WTC11 (cell line): ENCODE data around the gene RFX4. TPM values are rescaled to one million over a fixed set of nuclear protein-coding genes. Genes with fewer than 3 reads are reported as not detected.

Experiments
- ATAC-seq: fragments of 200-7000 bp; cut with Tn5 transposase; 2 replicates; pipeline ENCODE4 v1.10.0; 2021; ENCODE audit warnings: mild to moderate bottlenecking, moderate library complexity
- CTCF ChIA-PET: fragments of 300-600 bp; sonication (Branson Sonifier 250); formaldehyde crosslinking; loops from one replicate; lab custom pipeline; 2021; ENCODE audit warnings: antibody characterized with exemption; lab: Charles Lee
- POLR2A ChIA-PET: fragments of 350-600 bp; sonication (Branson Sonifier 250); formaldehyde crosslinking; loops from one replicate; lab custom pipeline; 2021; ENCODE audit warnings: antibody characterized with exemption; lab: Charles Lee
- DNase-seq: peaks from one replicate; pipeline ENCODE4 v3.0.0; 2021; ENCODE audit warnings: low spot score
- H3K27ac Mint-ChIP-seq: 2 replicates; pipeline ENCODE4 v1.8.0; 2021; ENCODE audit warnings: mixed read lengths
- H3K27me3 Mint-ChIP-seq: 2 replicates; pipeline ENCODE4 v1.8.0; 2021; ENCODE audit warnings: low read depth, mild to moderate bottlenecking, moderate library complexity, mixed read lengths
- H3K36me3 Mint-ChIP-seq: 2 replicates; pipeline ENCODE4 v1.8.0; 2021; ENCODE audit warnings: mixed read lengths
- H3K4me1 Mint-ChIP-seq: 2 replicates; pipeline ENCODE4 v1.8.0; 2022; ENCODE audit warnings: mixed read lengths
- H3K4me3 Mint-ChIP-seq: 2 replicates; pipeline ENCODE4 v1.8.0; 2021; ENCODE audit warnings: mild to moderate bottlenecking, moderate library complexity, mixed read lengths
- H3K9me3 Mint-ChIP-seq: 2 replicates; pipeline ENCODE4 v1.8.0; 2021; ENCODE audit warnings: mixed read lengths
- GRHL2 ChIP-seq: fragments of 250-450 bp; sonication (Bioruptor Pico); IDR thresholded peaks from 2 replicates; pipeline ENCODE4 v1.8.0; 2022; ENCODE audit warnings: mild to moderate bottlenecking, moderate library complexity; ENCODE audit not compliant: insufficient replicate concordance, severe bottlenecking
- MXD4 ChIP-seq: fragments of 250-450 bp; sonication (Bioruptor Pico); IDR thresholded peaks from 2 replicates; pipeline ENCODE4 v1.8.0; 2021; ENCODE audit warnings: mild to moderate bottlenecking, moderate library complexity, borderline replicate concordance
- NFE2L1 ChIP-seq: sonication (generic); formaldehyde crosslinking; IDR thresholded peaks from 2 replicates; pipeline ENCODE4 v1.8.1; 2023; ENCODE audit warnings: missing genetic modification reagents
- OVOL2 ChIP-seq: fragments of 250-450 bp; sonication (Bioruptor Pico); IDR thresholded peaks from 2 replicates; pipeline ENCODE4 v1.9.0; 2021; ENCODE audit warnings: mild to moderate bottlenecking, borderline replicate concordance
- SMAD4 ChIP-seq: sonication (generic); formaldehyde crosslinking; IDR thresholded peaks from 2 replicates; pipeline ENCODE4 v1.8.0; 2022; ENCODE audit warnings: mild to moderate bottlenecking, missing genetic modification reagents
- SP1 ChIP-seq: sonication (generic); formaldehyde crosslinking; conservative IDR thresholded peaks from 2 replicates; pipeline ENCODE4 v1.8.1; 2022; ENCODE audit warnings: missing genetic modification reagents
- TEAD1 ChIP-seq: sonication (generic); formaldehyde crosslinking; IDR thresholded peaks from 2 replicates; pipeline ENCODE4 v1.8.0; 2022; ENCODE audit warnings: mild to moderate bottlenecking, missing genetic modification reagents
- ZNF219 ChIP-seq: sonication (generic); formaldehyde crosslinking; IDR thresholded peaks from 2 replicates; pipeline ENCODE4 v1.8.0; 2023; ENCODE audit warnings: missing genetic modification reagents, mild to moderate bottlenecking, borderline replicate concordance
- total RNA-seq: library from RNA; stranded (reverse); gene quantifications from 3 replicates; pipeline ENCODE4 v1.2.3, GENCODE V29; 2021
- TF ChIP-seq, protein P1 (sequence below): fragments of 250-450 bp; sonication (Bioruptor Pico); IDR thresholded peaks from 2 replicates; pipeline ENCODE4 v1.9.0; 2021; ENCODE audit warnings: moderate library complexity, mild to moderate bottlenecking, inconsistent platforms, borderline replicate concordance
- TF ChIP-seq, protein P2 (sequence below): sonication (generic); formaldehyde crosslinking; conservative IDR thresholded peaks from 2 replicates; pipeline ENCODE4 v1.8.1; 2022; ENCODE audit warnings: mild to moderate bottlenecking, missing genetic modification reagents
- TF ChIP-seq, protein P3 (sequence below): sonication (generic); formaldehyde crosslinking; IDR thresholded peaks from 2 replicates; pipeline ENCODE4 v1.8.1; 2022; ENCODE audit warnings: missing genetic modification reagents, borderline replicate concordance
- TF ChIP-seq, protein P4 (sequence below): sonication (generic); formaldehyde crosslinking; IDR thresholded peaks from 2 replicates; pipeline ENCODE4 v1.8.0; 2023; ENCODE audit warnings: mild to moderate bottlenecking, missing genetic modification reagents
- TF ChIP-seq, protein P5 (sequence below): fragments of 250-450 bp; sonication (Bioruptor Pico); IDR thresholded peaks from 2 replicates; pipeline ENCODE4 v1.9.0; 2021; ENCODE audit warnings: mild to moderate bottlenecking
- TF ChIP-seq, protein P6 (sequence below): fragments of 250-450 bp; sonication (Bioruptor Pico); IDR thresholded peaks from 2 replicates; pipeline ENCODE4 v1.9.0; 2021; ENCODE audit warnings: mild to moderate bottlenecking, borderline replicate concordance

The RFX4 gene
- total RNA-seq, 1 experiment from 2014 or later = 0.26 TPM

DNA sequence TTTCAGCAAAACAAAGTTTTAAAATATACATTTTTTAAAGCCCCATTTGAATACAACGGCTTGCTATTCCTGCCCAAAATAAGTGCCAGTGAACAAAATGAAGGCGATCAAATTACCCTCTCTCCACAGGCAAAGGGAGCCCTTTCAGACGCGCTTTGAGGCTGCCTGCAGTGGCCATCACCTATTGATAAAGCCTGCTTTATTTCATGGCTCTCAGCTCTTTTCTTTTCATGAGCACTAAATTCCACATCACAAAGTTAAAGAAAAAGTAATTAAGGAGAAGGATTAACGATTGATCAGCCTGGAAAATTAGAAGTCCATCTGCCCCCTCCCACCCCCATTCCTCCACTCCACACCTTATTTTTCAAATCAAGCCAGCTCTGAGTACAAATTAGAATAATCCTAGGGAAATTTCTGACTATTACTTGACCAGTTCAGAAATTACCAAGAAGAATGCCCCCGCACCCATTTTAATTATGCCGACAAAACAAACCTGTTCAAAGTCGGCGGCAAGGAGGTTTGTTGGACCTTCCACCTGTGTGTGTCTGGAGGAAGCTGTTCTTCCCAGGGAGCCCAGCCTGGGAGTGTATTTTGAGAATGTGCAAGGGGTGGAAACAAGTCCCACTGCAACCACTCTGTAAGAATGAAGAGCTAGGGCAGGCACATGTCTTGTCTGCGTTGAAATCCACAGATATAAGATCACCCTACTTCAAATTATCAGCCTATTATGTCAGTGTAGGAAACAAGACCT lies 127.5 kb downstream of the RFX4 start (continued):
- TF ChIP-seq, protein P1, sequence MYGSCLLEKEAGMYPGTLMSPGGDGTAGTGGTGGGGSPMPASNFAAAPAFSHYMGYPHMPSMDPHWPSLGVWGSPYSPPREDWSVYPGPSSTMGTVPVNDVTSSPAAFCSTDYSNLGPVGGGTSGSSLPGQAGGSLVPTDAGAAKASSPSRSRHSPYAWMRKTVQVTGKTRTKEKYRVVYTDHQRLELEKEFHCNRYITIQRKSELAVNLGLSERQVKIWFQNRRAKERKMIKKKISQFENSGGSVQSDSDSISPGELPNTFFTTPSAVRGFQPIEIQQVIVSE (CRISPR knock-in tag) = no peak
- TF ChIP-seq SMAD4 = no peak

DNA sequence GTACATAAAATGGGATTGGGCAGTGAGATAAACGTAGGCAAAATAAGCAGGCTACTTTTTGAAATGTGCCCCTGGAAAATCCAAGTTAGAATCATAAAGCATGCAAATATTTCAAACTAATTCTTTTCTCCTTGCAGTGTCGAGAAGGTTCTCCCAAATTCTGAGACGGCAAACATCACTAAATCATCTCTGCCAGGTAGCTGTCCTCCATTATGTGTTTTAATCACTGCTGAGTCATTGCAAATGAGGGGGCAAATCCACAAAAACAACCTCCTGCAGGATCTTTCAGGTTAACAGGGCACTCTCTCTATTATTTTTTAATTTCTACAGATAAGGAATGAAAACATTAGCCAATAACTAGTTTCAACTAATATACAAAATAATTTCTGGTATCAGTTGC lies 128.5 kb downstream of the RFX4 start:
- no peak for ATAC-seq
- Mint-ChIP-seq H3K27ac (no peak overlapping the region; the same call in 1 of the 2 replicates), H3K4me3 (no peak overlapping the region), H3K4me1 (peaks cover 39% of the 10 kb centered on the region), H3K27me3 (no peaks in the 10 kb centered on the region), H3K36me3 (no peaks in the 10 kb centered on the region), H3K9me3 (no peaks in the 10 kb centered on the region)
- POLR2A ChIA-PET = no interaction called here
- TF ChIP-seq NFE2L1 (CRISPR knock-in tag) = 0 out of 2 replicates have a peak, but pooled peaks have one; percentile 52
- TF ChIP-seq, protein P2, sequence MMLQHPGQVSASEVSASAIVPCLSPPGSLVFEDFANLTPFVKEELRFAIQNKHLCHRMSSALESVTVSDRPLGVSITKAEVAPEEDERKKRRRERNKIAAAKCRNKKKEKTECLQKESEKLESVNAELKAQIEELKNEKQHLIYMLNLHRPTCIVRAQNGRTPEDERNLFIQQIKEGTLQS (CRISPR knock-in tag) = no peak
- CTCF ChIA-PET = interaction anchor here (1.3 to 2.2 kb wide), 2 partner anchors 16 to 208 kb away, joined by 5 to 11 read pairs; no protein-coding TSS in a partner anchor
- DNase-seq = no peak

DNA sequence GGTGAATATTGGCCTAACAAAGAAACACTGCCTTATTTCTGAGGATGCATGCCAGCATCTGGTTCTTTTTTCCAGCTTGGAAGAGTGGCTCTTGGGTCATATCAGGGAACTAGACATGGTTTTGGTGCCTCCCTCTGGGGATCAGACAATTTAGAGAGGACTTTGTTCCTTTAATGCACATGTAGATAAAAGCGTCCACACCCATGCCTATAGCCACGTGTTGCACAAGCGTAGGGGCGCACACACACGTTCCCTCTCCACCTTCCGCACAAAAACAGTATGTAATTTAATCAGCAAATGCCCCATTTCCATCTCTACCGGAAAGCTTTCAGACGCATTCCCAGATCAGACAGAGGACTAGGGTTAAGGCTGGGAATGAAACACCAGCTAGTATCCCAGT lies 130.0 kb downstream of the RFX4 start:
- DNase-seq = no peak
- TF ChIP-seq NFE2L1 (CRISPR knock-in tag) (no peak), SP1 (CRISPR knock-in tag) (no peak), MXD4 (CRISPR knock-in tag) (no peak), GRHL2 (CRISPR knock-in tag) (no peak), ZNF219 (CRISPR knock-in tag) (no peak), OVOL2 (no peak), TEAD1 (CRISPR knock-in tag) (no peak)
- TF ChIP-seq, protein P3, sequence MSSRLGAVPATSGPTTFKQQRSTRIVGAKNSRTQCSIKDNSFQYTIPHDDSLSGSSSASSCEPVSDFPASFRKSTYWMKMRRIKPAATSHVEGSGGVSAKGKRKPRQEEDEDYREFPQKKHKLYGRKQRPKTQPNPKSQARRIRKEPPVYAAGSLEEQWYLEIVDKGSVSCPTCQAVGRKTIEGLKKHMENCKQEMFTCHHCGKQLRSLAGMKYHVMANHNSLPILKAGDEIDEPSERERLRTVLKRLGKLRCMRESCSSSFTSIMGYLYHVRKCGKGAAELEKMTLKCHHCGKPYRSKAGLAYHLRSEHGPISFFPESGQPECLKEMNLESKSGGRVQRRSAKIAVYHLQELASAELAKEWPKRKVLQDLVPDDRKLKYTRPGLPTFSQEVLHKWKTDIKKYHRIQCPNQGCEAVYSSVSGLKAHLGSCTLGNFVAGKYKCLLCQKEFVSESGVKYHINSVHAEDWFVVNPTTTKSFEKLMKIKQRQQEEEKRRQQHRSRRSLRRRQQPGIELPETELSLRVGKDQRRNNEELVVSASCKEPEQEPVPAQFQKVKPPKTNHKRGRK (CRISPR knock-in tag) = no peak
- TF ChIP-seq, protein P4, sequence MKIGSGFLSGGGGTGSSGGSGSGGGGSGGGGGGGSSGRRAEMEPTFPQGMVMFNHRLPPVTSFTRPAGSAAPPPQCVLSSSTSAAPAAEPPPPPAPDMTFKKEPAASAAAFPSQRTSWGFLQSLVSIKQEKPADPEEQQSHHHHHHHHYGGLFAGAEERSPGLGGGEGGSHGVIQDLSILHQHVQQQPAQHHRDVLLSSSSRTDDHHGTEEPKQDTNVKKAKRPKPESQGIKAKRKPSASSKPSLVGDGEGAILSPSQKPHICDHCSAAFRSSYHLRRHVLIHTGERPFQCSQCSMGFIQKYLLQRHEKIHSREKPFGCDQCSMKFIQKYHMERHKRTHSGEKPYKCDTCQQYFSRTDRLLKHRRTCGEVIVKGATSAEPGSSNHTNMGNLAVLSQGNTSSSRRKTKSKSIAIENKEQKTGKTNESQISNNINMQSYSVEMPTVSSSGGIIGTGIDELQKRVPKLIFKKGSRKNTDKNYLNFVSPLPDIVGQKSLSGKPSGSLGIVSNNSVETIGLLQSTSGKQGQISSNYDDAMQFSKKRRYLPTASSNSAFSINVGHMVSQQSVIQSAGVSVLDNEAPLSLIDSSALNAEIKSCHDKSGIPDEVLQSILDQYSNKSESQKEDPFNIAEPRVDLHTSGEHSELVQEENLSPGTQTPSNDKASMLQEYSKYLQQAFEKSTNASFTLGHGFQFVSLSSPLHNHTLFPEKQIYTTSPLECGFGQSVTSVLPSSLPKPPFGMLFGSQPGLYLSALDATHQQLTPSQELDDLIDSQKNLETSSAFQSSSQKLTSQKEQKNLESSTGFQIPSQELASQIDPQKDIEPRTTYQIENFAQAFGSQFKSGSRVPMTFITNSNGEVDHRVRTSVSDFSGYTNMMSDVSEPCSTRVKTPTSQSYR (CRISPR knock-in tag) = no peak
- TF ChIP-seq, protein P5, sequence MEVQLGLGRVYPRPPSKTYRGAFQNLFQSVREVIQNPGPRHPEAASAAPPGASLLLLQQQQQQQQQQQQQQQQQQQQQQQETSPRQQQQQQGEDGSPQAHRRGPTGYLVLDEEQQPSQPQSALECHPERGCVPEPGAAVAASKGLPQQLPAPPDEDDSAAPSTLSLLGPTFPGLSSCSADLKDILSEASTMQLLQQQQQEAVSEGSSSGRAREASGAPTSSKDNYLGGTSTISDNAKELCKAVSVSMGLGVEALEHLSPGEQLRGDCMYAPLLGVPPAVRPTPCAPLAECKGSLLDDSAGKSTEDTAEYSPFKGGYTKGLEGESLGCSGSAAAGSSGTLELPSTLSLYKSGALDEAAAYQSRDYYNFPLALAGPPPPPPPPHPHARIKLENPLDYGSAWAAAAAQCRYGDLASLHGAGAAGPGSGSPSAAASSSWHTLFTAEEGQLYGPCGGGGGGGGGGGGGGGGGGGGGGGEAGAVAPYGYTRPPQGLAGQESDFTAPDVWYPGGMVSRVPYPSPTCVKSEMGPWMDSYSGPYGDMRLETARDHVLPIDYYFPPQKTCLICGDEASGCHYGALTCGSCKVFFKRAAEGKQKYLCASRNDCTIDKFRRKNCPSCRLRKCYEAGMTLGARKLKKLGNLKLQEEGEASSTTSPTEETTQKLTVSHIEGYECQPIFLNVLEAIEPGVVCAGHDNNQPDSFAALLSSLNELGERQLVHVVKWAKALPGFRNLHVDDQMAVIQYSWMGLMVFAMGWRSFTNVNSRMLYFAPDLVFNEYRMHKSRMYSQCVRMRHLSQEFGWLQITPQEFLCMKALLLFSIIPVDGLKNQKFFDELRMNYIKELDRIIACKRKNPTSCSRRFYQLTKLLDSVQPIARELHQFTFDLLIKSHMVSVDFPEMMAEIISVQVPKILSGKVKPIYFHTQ (CRISPR knock-in tag) = no peak
- TF ChIP-seq, protein P6, sequence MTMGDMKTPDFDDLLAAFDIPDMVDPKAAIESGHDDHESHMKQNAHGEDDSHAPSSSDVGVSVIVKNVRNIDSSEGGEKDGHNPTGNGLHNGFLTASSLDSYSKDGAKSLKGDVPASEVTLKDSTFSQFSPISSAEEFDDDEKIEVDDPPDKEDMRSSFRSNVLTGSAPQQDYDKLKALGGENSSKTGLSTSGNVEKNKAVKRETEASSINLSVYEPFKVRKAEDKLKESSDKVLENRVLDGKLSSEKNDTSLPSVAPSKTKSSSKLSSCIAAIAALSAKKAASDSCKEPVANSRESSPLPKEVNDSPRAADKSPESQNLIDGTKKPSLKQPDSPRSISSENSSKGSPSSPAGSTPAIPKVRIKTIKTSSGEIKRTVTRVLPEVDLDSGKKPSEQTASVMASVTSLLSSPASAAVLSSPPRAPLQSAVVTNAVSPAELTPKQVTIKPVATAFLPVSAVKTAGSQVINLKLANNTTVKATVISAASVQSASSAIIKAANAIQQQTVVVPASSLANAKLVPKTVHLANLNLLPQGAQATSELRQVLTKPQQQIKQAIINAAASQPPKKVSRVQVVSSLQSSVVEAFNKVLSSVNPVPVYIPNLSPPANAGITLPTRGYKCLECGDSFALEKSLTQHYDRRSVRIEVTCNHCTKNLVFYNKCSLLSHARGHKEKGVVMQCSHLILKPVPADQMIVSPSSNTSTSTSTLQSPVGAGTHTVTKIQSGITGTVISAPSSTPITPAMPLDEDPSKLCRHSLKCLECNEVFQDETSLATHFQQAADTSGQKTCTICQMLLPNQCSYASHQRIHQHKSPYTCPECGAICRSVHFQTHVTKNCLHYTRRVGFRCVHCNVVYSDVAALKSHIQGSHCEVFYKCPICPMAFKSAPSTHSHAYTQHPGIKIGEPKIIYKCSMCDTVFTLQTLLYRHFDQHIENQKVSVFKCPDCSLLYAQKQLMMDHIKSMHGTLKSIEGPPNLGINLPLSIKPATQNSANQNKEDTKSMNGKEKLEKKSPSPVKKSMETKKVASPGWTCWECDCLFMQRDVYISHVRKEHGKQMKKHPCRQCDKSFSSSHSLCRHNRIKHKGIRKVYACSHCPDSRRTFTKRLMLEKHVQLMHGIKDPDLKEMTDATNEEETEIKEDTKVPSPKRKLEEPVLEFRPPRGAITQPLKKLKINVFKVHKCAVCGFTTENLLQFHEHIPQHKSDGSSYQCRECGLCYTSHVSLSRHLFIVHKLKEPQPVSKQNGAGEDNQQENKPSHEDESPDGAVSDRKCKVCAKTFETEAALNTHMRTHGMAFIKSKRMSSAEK = no peak
- Mint-ChIP-seq H3K4me3 (no peak overlapping the region), H3K9me3 (no peaks in the 10 kb centered on the region), H3K4me1 (peaks cover 39% of the 10 kb centered on the region), H3K27ac (no peak overlapping the region), H3K27me3 (no peaks in the 10 kb centered on the region), H3K36me3 (no peaks in the 10 kb centered on the region)
- no peak for ATAC-seq
- ChIA-PET CTCF (no interaction called here), POLR2A (no interaction called here)
